H54 (cell line): ENCODE data around the gene CAT.
A peak's percentile ranks its signal among the peaks of the same experiment; 100 is the strongest.
"Not testable (repeated sequence)": the region's sequence is repeated elsewhere in the genome, so short reads cannot be mapped to it uniquely, and the experiment has no call there.

Experiments used
- DNase-seq: peaks from one replicate; pipeline ENCODE4 v3.0.0; 2011; ENCODE audit warnings: low spot score, mixed read lengths; ENCODE audit not compliant: insufficient read length
- FAIRE-seq: peaks from 3 replicates; lab custom pipeline; 2011; peaks lifted over from hg19 to GRCh38; lab: Jason Lieb, UNC
- POLR2A ChIP-seq: IDR thresholded peaks from 2 replicates; pipeline ENCODE4 v1.6.1; 2011; ENCODE audit warnings: low read depth, mild to moderate bottlenecking, low read length

CAT gene

DNA sequence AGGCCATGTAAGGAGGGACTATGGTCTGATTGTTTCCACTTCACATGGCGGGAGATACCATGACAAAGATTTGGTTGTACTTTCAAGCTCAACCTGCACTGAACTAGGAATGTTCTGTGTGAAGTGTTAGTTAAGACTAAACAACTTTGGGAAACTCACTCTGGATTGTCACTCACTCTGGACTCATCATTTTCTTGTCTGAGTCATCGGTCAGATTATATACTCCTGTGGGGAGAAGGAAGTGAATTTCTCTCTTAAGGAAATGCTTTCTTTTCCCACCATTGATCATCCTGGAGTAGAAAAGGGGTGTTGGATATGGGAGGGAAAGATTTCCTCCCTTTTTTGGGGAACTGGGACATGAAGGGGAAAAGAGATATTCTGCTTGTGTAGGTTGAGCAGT lies 26.9 kb upstream of the CAT start:
- FAIRE-seq: no peak
- TF ChIP-seq POLR2A: no peak
- no peak for DNase-seq

DNA sequence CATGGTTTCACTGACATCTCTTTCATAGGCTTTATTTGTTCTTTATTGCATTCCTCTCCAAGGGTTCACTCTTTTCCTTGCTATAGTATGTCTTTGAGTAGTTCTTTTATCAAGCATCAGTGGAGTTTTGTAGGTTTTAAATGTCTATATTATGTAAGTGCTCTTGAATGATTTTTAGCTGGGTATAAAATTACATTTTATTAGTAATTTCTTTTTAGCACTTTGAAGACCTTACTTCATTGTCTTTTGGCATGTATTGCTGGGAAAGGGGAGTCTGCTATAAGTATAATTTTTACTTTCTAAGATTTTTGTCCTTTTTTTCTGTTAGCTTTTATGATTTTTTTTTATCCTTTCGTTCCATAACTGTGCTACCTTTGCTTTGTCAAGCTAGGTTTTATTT lies 25.5 kb upstream of the CAT start:
- no peak for FAIRE-seq

DNA sequence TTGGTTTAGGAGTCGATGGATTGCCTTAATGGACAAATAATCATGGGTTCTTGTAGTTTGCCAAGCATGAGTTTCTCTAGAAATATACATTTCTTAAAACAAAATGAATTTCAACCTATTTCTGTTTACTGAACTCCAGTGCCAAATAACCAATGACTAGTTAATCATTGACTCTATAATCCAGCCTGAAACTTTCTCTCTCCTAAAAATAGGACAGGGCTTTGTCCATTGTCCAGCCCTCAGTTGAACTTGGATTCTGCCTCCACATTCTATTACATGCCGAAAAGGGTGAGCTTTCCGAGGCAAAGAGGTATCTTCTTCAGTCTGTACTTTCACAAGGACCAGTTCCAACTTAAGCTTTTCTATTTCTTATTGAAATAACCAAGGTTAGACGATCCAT lies 23.2 kb upstream of the CAT start:
- DNase-seq (no peak), FAIRE-seq (no peak)
- no peak for TF ChIP-seq POLR2A

More for the DNA sequence above, 25.5 kb upstream of the CAT start:
- TF ChIP-seq POLR2A: no peak
- no peak for DNase-seq

DNA sequence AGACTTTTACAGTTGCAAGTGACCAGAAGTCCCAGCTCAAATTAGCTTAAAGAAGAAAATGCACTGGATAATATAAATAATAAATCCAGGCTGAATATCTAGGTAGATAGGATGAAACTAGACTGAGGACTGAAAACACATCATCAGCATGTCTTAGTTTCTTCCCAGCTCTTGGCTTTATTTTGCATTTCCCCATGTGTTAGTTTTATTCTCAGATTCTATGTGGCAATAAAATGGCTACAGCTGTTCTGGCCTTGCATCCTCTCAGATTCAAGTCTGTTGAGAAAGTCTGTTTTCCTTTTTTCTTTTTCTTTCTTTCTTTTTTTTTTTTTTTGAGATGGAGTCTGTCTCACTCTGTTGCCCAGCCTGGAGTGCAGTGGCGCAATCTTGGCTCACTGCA lies 22.6 kb upstream of the CAT start:
- no peak for TF ChIP-seq POLR2A
- no peak for FAIRE-seq
- no peak for DNase-seq

DNA sequence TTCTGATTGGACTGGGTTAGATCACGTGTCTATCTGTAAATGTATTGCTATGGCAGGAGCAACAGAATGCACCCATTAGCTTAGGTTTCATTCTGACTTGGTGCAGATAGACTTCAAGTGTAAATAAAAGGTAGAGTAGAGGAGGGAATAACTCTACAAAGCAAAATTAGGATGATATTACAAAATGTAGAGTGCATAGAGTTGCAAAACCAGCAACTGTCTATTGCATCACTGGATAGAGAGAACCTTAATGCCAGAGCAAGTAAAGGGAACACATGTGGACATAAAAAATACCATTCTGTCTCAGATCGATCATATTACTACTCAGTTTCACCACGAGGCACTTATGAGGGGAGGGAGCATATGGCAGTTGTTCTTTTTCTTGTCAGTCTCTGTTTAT lies 22.0 kb upstream of the CAT start:
- no peak for FAIRE-seq
- DNase-seq: no peak
- TF ChIP-seq POLR2A: no peak

DNA sequence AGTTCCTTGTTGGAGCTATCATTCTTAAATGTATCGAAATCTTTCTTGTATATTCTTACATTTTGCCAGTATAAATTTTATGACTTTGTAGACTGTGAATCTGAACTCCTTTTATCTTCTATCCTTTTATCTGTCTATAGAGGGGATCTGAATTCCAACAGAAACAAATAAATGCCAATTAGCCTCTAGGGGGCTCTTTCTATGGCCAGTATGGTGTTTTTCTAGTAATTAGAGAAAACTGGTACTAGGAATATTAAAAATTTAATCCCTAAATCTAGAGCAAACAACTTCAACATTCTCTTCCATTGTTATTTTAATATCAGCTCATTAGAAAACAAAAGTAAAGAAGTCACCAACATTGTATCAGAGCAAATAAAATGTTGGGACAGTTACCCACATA lies 21.5 kb upstream of the CAT start:
- no peak for FAIRE-seq
- TF ChIP-seq POLR2A: no peak
- no peak for DNase-seq

- TF ChIP-seq POLR2A: no peak
- FAIRE-seq (no peak), DNase-seq (no peak)
Measured at GRCh38 chr11:34419158-34419557, 19.6 kb upstream of the CAT start.

DNA sequence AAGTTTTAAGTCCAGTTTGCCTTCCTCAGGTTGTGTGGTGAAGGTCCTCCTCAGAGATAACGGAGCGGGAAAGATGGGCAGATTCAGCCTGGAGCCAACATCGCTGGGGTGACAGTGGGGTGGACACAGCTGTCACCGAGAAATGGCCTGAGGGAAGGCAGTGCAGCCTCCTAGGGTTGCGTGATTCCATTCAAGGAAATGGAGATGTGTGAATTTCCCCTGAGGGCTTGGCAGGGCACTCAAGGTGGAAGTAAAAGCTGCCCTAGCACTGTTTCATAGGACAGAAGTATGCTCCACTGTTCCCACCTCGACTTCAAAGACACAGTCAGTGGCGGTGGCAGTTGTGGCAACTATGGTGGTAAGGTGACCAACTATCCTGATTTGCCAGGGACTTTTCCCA lies 15.4 kb upstream of the CAT start:
- DNase-seq (no peak), FAIRE-seq (no peak)
- TF ChIP-seq POLR2A: no peak

DNA sequence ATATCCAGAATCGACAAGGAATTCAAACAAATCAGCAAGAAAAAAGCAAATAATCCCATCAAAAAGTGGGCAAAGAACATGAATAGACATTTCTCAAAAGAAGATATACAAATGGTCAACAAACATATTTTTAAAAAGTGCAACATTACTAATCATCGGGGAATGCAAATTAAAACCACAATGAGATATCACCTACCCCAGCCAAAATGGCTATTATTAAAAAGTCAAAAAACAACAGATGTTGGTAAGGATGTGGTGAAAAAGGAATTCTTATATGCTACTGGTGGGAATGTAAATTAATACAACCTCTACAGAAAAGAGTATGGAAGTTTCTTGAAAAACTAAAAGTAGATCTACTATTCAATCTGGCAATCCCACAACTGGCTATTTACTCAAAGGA lies 13.9 kb upstream of the CAT start:
- not testable (repeated sequence) for FAIRE-seq, DNase-seq

- TF ChIP-seq POLR2A: no peak
- FAIRE-seq: no peak
- no peak for DNase-seq
Measured at GRCh38 chr11:34425360-34425759, 13.4 kb upstream of the CAT start.

GRCh38 chr11:34425867-34426266 lies 12.9 kb upstream of the CAT start:
- no peak for FAIRE-seq
- DNase-seq: no peak
- TF ChIP-seq POLR2A: no peak

DNA sequence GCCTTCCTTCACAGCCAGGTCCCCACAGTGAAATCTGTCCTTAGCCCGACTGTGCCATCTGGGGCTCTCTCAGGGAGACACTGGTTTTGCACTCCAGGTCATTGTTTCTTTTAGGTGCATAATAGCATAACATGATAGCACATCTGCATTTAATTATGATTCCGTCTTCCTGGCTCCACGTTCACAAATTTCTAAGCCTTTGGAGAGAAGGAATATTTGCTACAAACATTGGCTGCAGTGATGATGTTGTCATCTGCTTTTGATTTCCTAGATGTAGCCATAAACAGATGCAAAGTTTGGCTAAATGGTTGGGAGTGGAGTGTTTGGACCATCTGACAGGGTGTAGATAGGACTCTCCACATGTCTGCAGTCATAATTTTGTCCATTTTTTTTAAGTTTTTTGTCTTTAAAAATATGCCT lies 12.0 kb upstream of the CAT start:
- no peak for DNase-seq
- no peak for TF ChIP-seq POLR2A
- FAIRE-seq: no peak

- DNase-seq: peak; percentile 49
- TF ChIP-seq POLR2A: no peak
- peak; percentile 75 for FAIRE-seq
Measured at GRCh38 chr11:34427186-34427805, 11.4 kb upstream of the CAT start.

GRCh38 chr11:34431979-34432378 lies 6.8 kb upstream of the CAT start:
- DNase-seq: no peak
- FAIRE-seq: no peak
- no peak for TF ChIP-seq POLR2A

GRCh38 chr11:34432822-34433221 lies 5.9 kb upstream of the CAT start:
- FAIRE-seq: no peak
- no peak for TF ChIP-seq POLR2A

GRCh38 chr11:34433899-34434298 lies 4.8 kb upstream of the CAT start:
- FAIRE-seq: no peak

More at GRCh38 chr11:34432822-34433221, 5.9 kb upstream of the CAT start:
- no peak for DNase-seq

More at GRCh38 chr11:34433899-34434298, 4.8 kb upstream of the CAT start:
- no peak for TF ChIP-seq POLR2A
- no peak for DNase-seq
